GM15510 (cell line): Measurements from ENCODE around the gene PIGN.

Experiments used
- POLR2A ChIP-seq: IDR thresholded peaks from 3 replicates; pipeline ENCODE4 v1.6.1; 2011; ENCODE audit warnings: borderline replicate concordance; ENCODE audit not compliant: insufficient read length; ENCODE audit errors: extremely low read depth

The PIGN gene

DNA sequence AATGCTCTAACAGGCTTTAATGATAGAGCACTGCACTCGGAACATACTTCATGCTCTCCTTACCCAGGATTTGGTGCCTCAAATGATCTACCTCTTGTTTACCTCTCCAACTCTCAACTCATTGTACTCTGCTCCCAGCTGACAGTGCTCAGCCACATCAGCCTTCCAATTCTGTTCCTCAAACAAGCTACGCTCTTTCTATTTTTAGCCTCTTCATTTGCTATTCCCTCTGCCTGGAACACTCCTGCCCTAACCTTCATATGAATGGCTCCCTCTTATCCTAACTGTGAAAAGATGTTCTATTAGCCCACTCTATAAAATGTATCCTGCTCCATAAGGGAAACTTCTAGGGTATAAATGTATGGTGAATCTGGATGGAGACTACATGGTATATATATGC, 42.5 kb downstream of the PIGN start:
- TF ChIP-seq POLR2A: no peak

DNA sequence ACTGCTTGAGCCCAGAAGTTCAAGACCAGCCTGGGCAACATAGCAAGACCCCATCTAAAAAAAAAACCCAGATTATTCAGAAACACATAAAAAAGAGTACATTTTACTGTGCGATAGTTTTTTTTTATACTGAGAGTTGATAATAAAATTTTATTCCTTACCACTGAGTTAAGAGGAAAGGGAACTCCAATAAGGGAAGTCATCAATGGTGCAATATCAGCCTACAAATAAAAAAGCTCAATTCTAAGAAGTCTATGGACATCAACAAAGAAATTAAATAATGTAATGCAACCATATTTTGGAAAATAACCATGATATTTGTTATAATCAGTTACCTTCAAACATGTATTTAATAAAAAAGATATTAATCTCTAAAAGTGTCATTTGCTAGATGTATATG, 46.6 kb downstream of the PIGN start:
- no peak for TF ChIP-seq POLR2A

- no peak for TF ChIP-seq POLR2A
Measured at GRCh38 chr18:62138461-62139235, 48.2 kb downstream of the PIGN start.

- TF ChIP-seq POLR2A: no peak
Measured at GRCh38 chr18:62131301-62131909, 55.5 kb downstream of the PIGN start.

GRCh38 chr18:62128157-62128556, 58.7 kb downstream of the PIGN start:
- no peak for TF ChIP-seq POLR2A

DNA sequence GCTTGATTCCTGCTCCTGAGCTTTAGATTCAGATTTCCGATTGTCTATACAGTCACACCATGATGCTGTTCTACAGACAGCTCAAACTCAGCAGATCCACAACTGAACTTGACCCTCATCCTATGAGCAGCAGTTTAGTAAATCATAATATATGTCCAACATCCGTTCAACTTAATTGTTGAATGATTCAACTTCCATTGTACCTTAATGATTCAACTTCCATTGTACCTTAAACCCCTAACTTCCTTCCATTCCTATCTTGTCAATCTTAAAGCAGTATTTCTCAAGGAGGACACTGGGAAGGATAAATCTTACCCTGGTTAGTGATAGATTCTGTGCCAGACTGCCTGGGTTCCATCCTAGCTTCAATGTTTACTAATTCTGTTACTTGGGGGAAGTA, 60.1 kb downstream of the PIGN start:
- no peak for TF ChIP-seq POLR2A

DNA sequence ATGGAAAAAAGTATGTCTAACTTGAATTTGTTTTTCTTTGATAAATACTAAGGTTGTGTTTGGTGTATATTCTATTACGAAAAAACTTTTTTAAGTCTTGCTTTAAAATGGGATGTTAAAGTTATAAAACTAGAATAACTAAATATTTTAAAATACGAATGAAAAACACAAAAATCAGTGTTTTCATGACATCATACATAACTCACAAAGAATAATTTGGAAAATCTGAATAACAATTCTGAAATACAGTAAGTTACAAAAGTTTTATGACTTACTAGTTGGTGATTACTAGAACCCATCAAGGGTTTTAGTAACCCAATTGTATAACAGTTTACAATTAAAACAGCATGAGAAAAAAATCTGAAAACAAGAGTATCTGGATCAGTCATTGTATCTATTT, 61.2 kb downstream of the PIGN start:
- no peak for TF ChIP-seq POLR2A

DNA sequence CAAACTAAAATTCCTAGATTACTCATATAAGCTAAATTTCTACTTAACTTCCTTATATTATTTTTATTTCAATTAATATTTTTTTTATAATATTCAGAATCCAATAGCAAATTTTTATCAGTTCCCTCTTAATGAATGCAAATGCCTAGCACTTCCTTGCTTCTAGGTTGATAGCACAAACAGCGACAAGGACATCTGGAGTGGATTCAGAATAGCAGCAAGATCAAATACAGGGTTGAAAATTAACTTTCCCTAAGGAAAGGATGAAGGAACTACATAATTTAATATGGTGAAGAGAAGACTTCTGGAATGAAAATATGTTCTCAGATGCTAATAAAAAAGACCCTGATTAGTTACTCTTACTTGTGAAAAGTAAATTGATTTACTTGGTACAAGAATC, 64.5 kb downstream of the PIGN start:
- TF ChIP-seq POLR2A: no peak

DNA sequence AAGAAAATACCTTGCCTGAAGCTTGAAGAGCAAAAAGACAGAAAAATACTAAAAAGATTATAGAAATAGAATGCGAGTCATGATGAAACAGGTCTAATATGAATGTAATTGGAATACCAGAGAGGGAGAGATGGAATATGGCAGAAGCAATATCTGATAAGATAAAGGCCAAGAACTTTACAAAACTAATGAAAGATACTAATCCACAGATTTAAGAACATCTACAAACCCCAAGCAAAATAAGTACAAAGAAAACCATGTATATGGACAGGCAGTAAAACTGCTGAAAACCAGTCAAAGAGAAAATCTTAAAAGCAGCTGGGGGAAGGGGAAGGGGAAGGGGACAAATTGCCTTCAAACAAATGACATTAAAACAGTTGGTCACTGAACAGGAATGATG, 67.0 kb downstream of the PIGN start:
- no peak for TF ChIP-seq POLR2A

- TF ChIP-seq POLR2A: no peak
Measured at GRCh38 chr18:62118328-62118727, 68.5 kb downstream of the PIGN start.

DNA sequence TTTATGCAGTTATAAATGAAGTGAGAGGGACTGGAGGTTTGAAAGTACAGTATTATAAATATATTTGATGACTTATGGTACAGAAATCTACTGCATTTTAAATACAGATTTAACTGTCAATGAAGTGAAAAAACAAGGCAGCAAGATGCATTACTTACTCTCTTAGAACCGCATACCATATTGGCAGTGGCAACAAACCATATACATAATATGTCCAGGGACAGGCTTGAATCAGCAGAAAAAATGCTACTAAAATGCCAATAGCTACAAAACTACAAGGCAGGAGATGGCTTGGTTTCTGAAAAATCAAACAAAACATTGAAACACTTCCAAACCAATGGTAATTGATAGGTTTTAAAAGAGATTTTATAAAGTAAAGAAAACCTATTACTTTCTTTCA, 77.2 kb downstream of the PIGN start:
- TF ChIP-seq POLR2A: no peak

- TF ChIP-seq POLR2A: no peak
Measured at GRCh38 chr18:62107881-62108280, 79.0 kb downstream of the PIGN start.

- no peak for TF ChIP-seq POLR2A
Measured at GRCh38 chr18:62106271-62106670, 80.6 kb downstream of the PIGN start.

DNA sequence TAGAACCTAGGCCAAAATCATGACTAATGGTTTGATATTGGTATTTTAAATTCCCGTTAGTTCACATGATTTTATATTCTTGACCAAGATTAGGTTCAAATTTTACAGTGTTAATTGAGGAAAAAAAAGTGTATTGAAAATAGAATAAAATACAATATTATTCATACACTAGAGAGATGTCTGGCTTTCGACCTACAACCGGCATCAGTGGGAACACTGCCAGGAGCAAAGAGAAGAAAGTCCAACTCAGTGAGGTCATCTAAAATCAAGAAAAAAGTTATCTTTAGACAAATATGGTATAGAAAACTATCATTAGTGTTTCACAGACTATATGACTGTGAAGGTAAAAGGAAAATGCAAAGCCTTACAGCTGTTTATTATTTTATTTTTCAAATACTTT, 81.5 kb downstream of the PIGN start:
- no peak for TF ChIP-seq POLR2A

GRCh38 chr18:62102221-62102620, 84.6 kb downstream of the PIGN start:
- TF ChIP-seq POLR2A: no peak

DNA sequence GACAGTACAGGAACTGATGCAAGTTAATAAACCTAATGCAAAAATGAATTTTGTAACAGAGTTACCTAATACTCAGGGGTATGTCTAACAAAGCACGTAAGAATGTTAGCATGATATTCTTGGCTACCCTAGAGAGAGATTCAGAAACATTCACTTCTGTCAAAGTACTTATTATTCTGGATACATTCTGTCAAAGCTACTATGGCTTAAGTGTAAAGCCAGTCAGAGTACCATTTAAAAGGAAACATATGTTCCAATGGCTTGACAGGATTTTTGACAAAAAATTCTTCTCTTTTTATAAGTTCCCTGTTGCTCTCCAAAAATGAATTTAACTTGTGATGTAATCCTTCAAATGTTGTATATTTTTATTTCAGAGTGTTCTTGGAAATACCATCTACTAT, 85.5 kb downstream of the PIGN start:
- TF ChIP-seq POLR2A: no peak

DNA sequence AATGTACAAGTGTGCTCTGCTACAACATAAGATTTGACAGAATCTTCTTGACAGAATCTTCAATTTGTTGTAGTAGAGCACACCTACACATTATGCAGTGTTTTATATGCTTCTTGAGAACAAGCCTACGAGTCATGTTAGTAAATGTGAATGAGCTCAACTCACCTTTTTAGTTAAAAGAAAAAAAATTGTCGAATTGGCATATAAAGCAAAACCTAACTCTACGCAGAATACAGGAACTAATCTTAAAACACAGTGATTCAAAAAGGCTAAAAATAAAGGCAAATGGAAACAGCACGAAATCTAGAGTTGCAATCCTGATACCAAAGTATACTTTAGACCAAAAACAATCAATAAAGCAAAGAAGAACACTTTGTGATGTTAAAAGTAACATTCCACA, 87.9 kb downstream of the PIGN start:
- no peak for TF ChIP-seq POLR2A

DNA sequence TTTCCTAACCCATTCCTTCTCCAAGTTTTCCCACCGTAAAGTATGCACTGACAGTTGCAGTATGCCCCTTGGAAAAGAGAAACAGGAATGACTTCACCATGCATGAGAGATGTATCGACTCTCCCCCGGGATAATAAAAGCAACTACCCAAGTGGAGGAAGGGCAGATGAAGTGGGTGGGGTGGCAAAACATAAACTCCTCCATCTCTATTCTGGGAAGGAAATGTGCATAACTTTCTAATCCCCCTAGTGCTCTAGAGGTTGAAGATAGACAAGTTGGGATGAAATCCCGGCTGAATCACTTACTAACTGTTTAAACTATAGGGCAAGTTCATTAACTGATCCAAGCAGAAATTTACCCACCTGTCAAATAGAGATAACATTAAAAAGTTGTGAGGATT, 89.2 kb downstream of the PIGN start:
- no peak for TF ChIP-seq POLR2A
